Type B pancreatic cell (in vitro differentiated cells): ENCODE data around the gene ERC1. TPM values are rescaled to one million over a fixed set of nuclear protein-coding genes. Genes with fewer than 3 reads are reported as not detected.
"Not testable (repeated sequence)": the region's sequence is repeated elsewhere in the genome, so short reads cannot be mapped to it uniquely, and the experiment has no call there.

Experiments used
- DNase-seq: peaks from one replicate; pipeline ENCODE4 v3.0.0; 2021; ENCODE audit warnings: mixed read lengths; ENCODE audit not compliant: unreplicated experiment; ENCODE audit errors: extremely low spot score
- H3K27ac Mint-ChIP-seq: 2 replicates; pipeline ENCODE4 v1.8.0; 2021; ENCODE audit warnings: mild to moderate bottlenecking, mixed read lengths
- H3K27me3 Mint-ChIP-seq: 2 replicates; pipeline ENCODE4 v1.8.0; 2021; ENCODE audit warnings: mixed read lengths
- H3K36me3 Mint-ChIP-seq: 2 replicates; pipeline ENCODE4 v1.8.0; 2021; ENCODE audit warnings: mixed read lengths
- H3K4me1 Mint-ChIP-seq: one replicate; pipeline ENCODE4 v1.8.0; 2021; ENCODE audit warnings: mixed read lengths; ENCODE audit not compliant: unreplicated experiment
- H3K4me3 Mint-ChIP-seq: 2 replicates; pipeline ENCODE4 v1.8.0; 2021; ENCODE audit warnings: mild to moderate bottlenecking, mixed read lengths
- H3K9me3 Mint-ChIP-seq: 2 replicates; pipeline ENCODE4 v1.8.0; 2021; ENCODE audit warnings: mixed read lengths
- CTCF ChIP-seq: fragments of 200-600 bp; sonication (generic); conservative IDR thresholded peaks from 2 replicates; pipeline ENCODE4 v1.5.0; 2021; ENCODE audit warnings: antibody characterized with exemption, mild to moderate bottlenecking
- total RNA-seq: library from RNA; stranded (reverse); gene quantifications from 2 replicates; pipeline ENCODE4 v1.2.1, GENCODE V29; 2021; ENCODE audit warnings: low replicate concordance

The ERC1 gene
- total RNA-seq, 1 donor from 2014 or later, result 62.8 TPM

- no peak for TF ChIP-seq CTCF
- Mint-ChIP-seq H3K27me3 (no peaks in the 10 kb centered on the region), H3K4me1 (peaks cover 16% of the 10 kb centered on the region), H3K27ac (peak overlapping the region; percentile 76), H3K36me3 (peaks cover 27% of the 10 kb centered on the region), H3K4me3 (peak overlapping the region; percentile 24), H3K9me3 (no peaks in the 10 kb centered on the region)
- DNase-seq, result no peak
Measured at GRCh38 chr12:1350055-1350933, 359.3 kb downstream of the ERC1 start.

- Mint-ChIP-seq H3K36me3 (peaks cover 30% of the 10 kb centered on the region), H3K4me3 (peak overlapping the region; percentile 24), H3K9me3 (no peaks in the 10 kb centered on the region), H3K27me3 (no peaks in the 10 kb centered on the region), H3K4me1 (peaks cover 16% of the 10 kb centered on the region), H3K27ac (peak overlapping the region; percentile 76)
- TF ChIP-seq CTCF, result no peak
- no peak for DNase-seq
Measured at GRCh38 chr12:1350934-1351240, 359.9 kb downstream of the ERC1 start.

- H3K4me3 Mint-ChIP-seq, result no peak overlapping the region
- TF ChIP-seq CTCF, result no peak
Measured at GRCh38 chr12:1351926-1352325, 360.9 kb downstream of the ERC1 start.

GRCh38 chr12:1353451-1353850, 362.4 kb downstream of the ERC1 start:
- no peak for TF ChIP-seq CTCF
- Mint-ChIP-seq H3K9me3 (no peaks in the 10 kb centered on the region), H3K4me1 (peaks cover 26% of the 10 kb centered on the region), H3K36me3 (peaks cover 29% of the 10 kb centered on the region), H3K27ac (no peak overlapping the region), H3K27me3 (no peaks in the 10 kb centered on the region), H3K4me3 (no peak overlapping the region)
- no peak for DNase-seq

More at GRCh38 chr12:1351926-1352325, 360.9 kb downstream of the ERC1 start:
- DNase-seq, result no peak
- no peak overlapping the region for H3K27ac Mint-ChIP-seq
- H3K4me1 Mint-ChIP-seq, result peaks cover 21% of the 10 kb centered on the region
- H3K9me3 Mint-ChIP-seq, result no peaks in the 10 kb centered on the region
- no peaks in the 10 kb centered on the region for H3K27me3 Mint-ChIP-seq
- H3K36me3 Mint-ChIP-seq, result peaks cover 26% of the 10 kb centered on the region

- Mint-ChIP-seq H3K36me3 (peaks cover 29% of the 10 kb centered on the region), H3K27ac (peak overlapping the region; percentile 76), H3K4me1 (peaks cover 18% of the 10 kb centered on the region), H3K4me3 (peak overlapping the region; percentile 50), H3K9me3 (no peaks in the 10 kb centered on the region), H3K27me3 (no peaks in the 10 kb centered on the region)
- no peak for TF ChIP-seq CTCF
- DNase-seq, result no peak
Measured at GRCh38 chr12:1355396-1355795, 364.4 kb downstream of the ERC1 start.

GRCh38 chr12:1355871-1356270, 364.8 kb downstream of the ERC1 start:
- Mint-ChIP-seq H3K4me1 (peaks cover 14% of the 10 kb centered on the region), H3K27ac (peak overlapping the region; percentile 76), H3K36me3 (peaks cover 29% of the 10 kb centered on the region)
- H3K4me3 Mint-ChIP-seq, H3K27me3 Mint-ChIP-seq, H3K9me3 Mint-ChIP-seq, DNase-seq: not testable (repeated sequence)
